Adrenal gland (tissue), 12 donors: ENCODE results near the gene NCAM2. TPM values are rescaled to one million over a fixed set of nuclear protein-coding genes. Genes with fewer than 3 reads are reported as not detected.
"Not testable (repeated sequence)": the region's sequence is repeated elsewhere in the genome, so short reads cannot be mapped to it uniquely, and the experiment has no call there.

ENCODE experiments used
- DNase-seq, 7 donors: peaks; one replicate each; pipeline ENCODE4 v3.0.0-alpha.2; 2019 to 2020
- H3K27ac ChIP-seq, 5 donors: fragments of 200-600 bp; sonication (generic) in 4 of 5; 1 replicate in 3 of 5; 2 replicates in 2 of 5; pipeline versions ENCODE4 v1.5.1 to v1.8.0; 2016 to 2020; ENCODE audit warnings: mild to moderate bottlenecking in 1 of 5
- H3K27me3 ChIP-seq: fragments of 200-600 bp; 2 replicates; pipeline ENCODE4 v1.8.0; 2021
- H3K36me3 ChIP-seq, 2 donors: fragments of 200-600 bp; replicated peaks in 1 of 2; 1 replicate in 1 of 2; 2 replicates in 1 of 2; pipeline versions ENCODE4 v1.5.1 to v1.8.0; 2018 to 2022
- H3K4me1 ChIP-seq, 2 donors: fragments of 200-600 bp; replicated peaks in 1 of 2; 1 replicate in 1 of 2; 2 replicates in 1 of 2; pipeline versions ENCODE4 v1.5.1 to v1.8.0; 2018 to 2021
- H3K4me3 ChIP-seq, 4 donors: fragments of 200-600 bp; sonication (generic) in 3 of 4; one replicate each; pipeline ENCODE4 v1.5.1; 2016 to 2018
- H3K9me3 ChIP-seq, 3 donors: fragments of 200-600 bp; sonication (generic) in 1 of 3; replicated peaks in 1 of 3; 1 replicate in 2 of 3; 2 replicates in 1 of 3; pipeline versions ENCODE4 v1.5.1 to v1.8.0; 2016 to 2021
- CTCF ChIP-seq, 6 experiments: fragments of 450-650 bp in 4 of 6; fragments of 200-600 bp in 2 of 6; sonication (generic) in 1 of 6; IDR thresholded peaks; 1 replicate in 5 of 6; 2 replicates in 1 of 6; pipeline versions ENCODE4 v1.5.1 to v1.8.0; 2016 to 2021; ENCODE audit warnings: antibody characterized with exemption in 6 of 6, mild to moderate bottlenecking in 2 of 6, moderate library complexity in 1 of 6
- POLR2A ChIP-seq, 2 donors: fragments of 450-650 bp; IDR thresholded peaks; one replicate each; pipeline ENCODE4 v1.6.1; 2017; ENCODE audit warnings: antibody characterized with exemption in 2 of 2, mild to moderate bottlenecking in 2 of 2, moderate library complexity in 1 of 2
- WGBS, 4 donors: extraction: QIAGEN DNeasy Blood & Tissue Kit in 2 of 4; methylation state at CpG; one replicate each; pipeline versions ENCODE4 v1.1.5 to v1.1.7; 2013 to 2017; 5-methylcytosine and 5-hydroxymethylcytosine counted together
- intact Hi-C, 2 donors: fragments of 100-400 bp; cut with DNase I; formaldehyde crosslinking; loops; one replicate each; pipeline versions ENCODE4 v1.14.1 to v1.15.0; 2022 to 2023
- polyA plus RNA-seq, 3 donors: library from polyadenylated mRNA; stranded (reverse); fragments of 200-250 nt in 2 of 3; fragments of 350-450 nt in 1 of 3; fragmentation: Illumina TruSeq in 1 of 3; extraction: RNeasy Lipid Tissue Mini Kit (QIAGEN cat#74804) in 1 of 3; gene quantifications; one replicate each; pipeline ENCODE4 v1.2.3, GENCODE V29; 2013 to 2014
- total RNA-seq, 9 donors: library from RNA; depleted of rRNA in 4 of 9; stranded (reverse); fragments of >200 nt in 4 of 9; fragments of 120-200 nt in 1 of 9; fragmentation: NEBNext Ultra II Directional in 1 of 9; extraction: Animal tissue kit (Norgen Biotek cat#: 25700) in 1 of 9; gene quantifications; one replicate each; pipeline versions ENCODE4 v1.1.0 to v1.2.4, GENCODE V29; 2013 to 2023
- donor health status: healthy with polysubstance abuse.
- donor health status: Bipolar disorder and iron deficiency.
- donor health status: DM: yes; HTN: yes; CAD: no.
- donor health status: DM: no; HTN: no; CAD: no.
- donor health status: DM: no; HTN: no; CAD: no.
- donor health status: DM: yes; HTN: yes; CAD: no.

The NCAM2 gene
- total and polyA plus RNA-seq, 12 donors = 2.2 to 59.4 (median 18.9) TPM

- H3K36me3 ChIP-seq = no peaks in the 10 kb centered on the region
- H3K27ac ChIP-seq = no peak overlapping the region
- H3K9me3 ChIP-seq = no peaks in the 10 kb centered on the region
- no peaks in the 10 kb centered on the region for H3K27me3 ChIP-seq
- no peaks in the 10 kb centered on the region for H3K4me1 ChIP-seq
- no peak overlapping the region for H3K4me3 ChIP-seq
- DNase-seq = no peak
- no peak for TF ChIP-seq POLR2A (IDR thresholded peaks at IDR 0.05)
- no peak for TF ChIP-seq CTCF (IDR thresholded peaks at IDR 0.05)
- intact Hi-C loops = no loop called here
Measured at GRCh38 chr21:21394064-21394463, 395.9 kb downstream of the NCAM2 start.

GRCh38 chr21:21396424-21396823 lies 398.2 kb downstream of the NCAM2 start:
- no peaks in the 10 kb centered on the region for H3K36me3 ChIP-seq
- DNase-seq = no peak
- no peaks in the 10 kb centered on the region for H3K9me3 ChIP-seq
- no peak overlapping the region for H3K27ac ChIP-seq
- TF ChIP-seq POLR2A (IDR thresholded peaks at IDR 0.05) (no peak), CTCF (IDR thresholded peaks at IDR 0.05) (no peak)
- no peaks in the 10 kb centered on the region for H3K4me1 ChIP-seq
- 85 to 93% (median 91%) methylated on average over 3 to 4 of the region's 4 CpGs for WGBS, 4 donors
- intact Hi-C loops = no loop called here
- no peaks in the 10 kb centered on the region for H3K27me3 ChIP-seq
- no peak overlapping the region for H3K4me3 ChIP-seq

- H3K9me3 ChIP-seq = no peaks in the 10 kb centered on the region
- 89 to 100% (median 94%) methylated on average over 3 to 7 of the region's 7 CpGs for WGBS, 4 donors
- DNase-seq = no peak
- no peak overlapping the region for H3K27ac ChIP-seq
- intact Hi-C loops = no loop called here
- no peaks in the 10 kb centered on the region for H3K36me3 ChIP-seq
- no peaks in the 10 kb centered on the region for H3K27me3 ChIP-seq
- H3K4me3 ChIP-seq = no peak overlapping the region
- TF ChIP-seq POLR2A (IDR thresholded peaks at IDR 0.05) = no peak
- no peak for TF ChIP-seq CTCF (IDR thresholded peaks at IDR 0.05)
- H3K4me1 ChIP-seq = no peaks in the 10 kb centered on the region
Measured at GRCh38 chr21:21397464-21397863, 399.3 kb downstream of the NCAM2 start.

GRCh38 chr21:21401444-21401843 lies 403.2 kb downstream of the NCAM2 start:
- TF ChIP-seq POLR2A (IDR thresholded peaks at IDR 0.05) (no peak), CTCF (IDR thresholded peaks at IDR 0.05) (no peak)
- H3K27me3 ChIP-seq = no peaks in the 10 kb centered on the region
- intact Hi-C loops = no loop called here

GRCh38 chr21:21402187-21402586 lies 404.0 kb downstream of the NCAM2 start:
- H3K27ac ChIP-seq, H3K36me3 ChIP-seq, H3K4me3 ChIP-seq, H3K4me1 ChIP-seq, intact Hi-C loops, H3K9me3 ChIP-seq, H3K27me3 ChIP-seq, DNase-seq: not testable (repeated sequence)
- WGBS, 4 donors = 69 to 90% (median 81%) methylated on average over 3 of the region's 3 CpGs

More at GRCh38 chr21:21401444-21401843, 403.2 kb downstream of the NCAM2 start:
- Histone ChIP-seq H3K27ac (no peak overlapping the region), H3K4me1 (no peaks in the 10 kb centered on the region), H3K9me3 (no peaks in the 10 kb centered on the region), H3K36me3 (no peaks in the 10 kb centered on the region), H3K4me3 (no peak overlapping the region)
- no peak for DNase-seq

- H3K4me3 ChIP-seq, H3K27ac ChIP-seq, H3K9me3 ChIP-seq, H3K27me3 ChIP-seq, H3K4me1 ChIP-seq, DNase-seq, intact Hi-C loops, H3K36me3 ChIP-seq: not testable (repeated sequence)
- 62 to 78% (median 76%) methylated on average over 5 of the region's 5 CpGs for WGBS, 4 donors
Measured at GRCh38 chr21:21404261-21404660, 406.1 kb downstream of the NCAM2 start.
